ENCODE measurements around the gene PROK2.

PROK2 gene

GRCh38 chr3:71751602-71752001, 33.3 kb downstream of the PROK2 start:
- no peak for TF ChIP-seq CTCF (IDR thresholded peaks at IDR 0.05)
- TF ChIP-seq ZFX (IDR thresholded peaks at IDR 0.05; ENCODE audit: borderline replicate concordance), result no peak

GRCh38 chr3:71744738-71745137, 40.2 kb downstream of the PROK2 start:
- no peak for TF ChIP-seq CTCF (IDR thresholded peaks at IDR 0.05)
- no peak for TF ChIP-seq ZFX (IDR thresholded peaks at IDR 0.05; ENCODE audit: borderline replicate concordance)
- no peak overlapping the region for H3K27ac ChIP-seq

More at GRCh38 chr3:71751602-71752001, 33.3 kb downstream of the PROK2 start:
- no peak overlapping the region for H3K27ac ChIP-seq

GRCh38 chr3:71742621-71743020, 42.3 kb downstream of the PROK2 start:
- H3K27ac ChIP-seq, result no peak overlapping the region
- no peak for TF ChIP-seq CTCF (IDR thresholded peaks at IDR 0.05)
- no peak for TF ChIP-seq ZFX (IDR thresholded peaks at IDR 0.05; ENCODE audit: borderline replicate concordance)

- TF ChIP-seq CTCF (IDR thresholded peaks at IDR 0.05) (no peak), ZFX (IDR thresholded peaks at IDR 0.05; ENCODE audit: borderline replicate concordance) (no peak)
- H3K27ac ChIP-seq, result no peak overlapping the region
Measured at GRCh38 chr3:71734881-71735280, 50.1 kb downstream of the PROK2 start.

- TF ChIP-seq CTCF (IDR thresholded peaks at IDR 0.05) (no peak), ZFX (IDR thresholded peaks at IDR 0.05; ENCODE audit: borderline replicate concordance) (no peak)
- no peak overlapping the region for H3K27ac ChIP-seq
Measured at GRCh38 chr3:71733319-71733718, 51.6 kb downstream of the PROK2 start.

DNA sequence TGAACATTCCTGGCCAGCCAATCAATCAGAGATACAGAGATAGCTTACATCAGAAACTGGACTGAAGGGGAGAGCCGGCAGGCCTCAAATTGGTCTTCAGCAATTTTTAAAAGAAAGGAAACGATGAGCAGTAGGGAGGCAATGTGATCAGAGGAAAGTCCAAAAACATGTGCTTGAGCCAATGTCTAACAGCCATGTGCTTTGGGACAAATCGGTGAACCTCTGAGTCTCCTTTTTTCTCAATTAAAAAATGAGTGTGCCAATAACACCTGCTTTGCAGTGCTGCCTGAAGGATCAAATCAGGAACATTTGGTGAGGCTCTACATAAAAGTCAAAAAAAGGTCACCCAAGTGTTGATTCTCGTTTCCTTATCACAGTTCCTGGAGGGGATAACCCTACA, 52.3 kb downstream of the PROK2 start:
- TF ChIP-seq CTCF (IDR thresholded peaks at IDR 0.05) (no peak), ZFX (IDR thresholded peaks at IDR 0.05; ENCODE audit: borderline replicate concordance) (no peak)
- no peak overlapping the region for H3K27ac ChIP-seq

DNA sequence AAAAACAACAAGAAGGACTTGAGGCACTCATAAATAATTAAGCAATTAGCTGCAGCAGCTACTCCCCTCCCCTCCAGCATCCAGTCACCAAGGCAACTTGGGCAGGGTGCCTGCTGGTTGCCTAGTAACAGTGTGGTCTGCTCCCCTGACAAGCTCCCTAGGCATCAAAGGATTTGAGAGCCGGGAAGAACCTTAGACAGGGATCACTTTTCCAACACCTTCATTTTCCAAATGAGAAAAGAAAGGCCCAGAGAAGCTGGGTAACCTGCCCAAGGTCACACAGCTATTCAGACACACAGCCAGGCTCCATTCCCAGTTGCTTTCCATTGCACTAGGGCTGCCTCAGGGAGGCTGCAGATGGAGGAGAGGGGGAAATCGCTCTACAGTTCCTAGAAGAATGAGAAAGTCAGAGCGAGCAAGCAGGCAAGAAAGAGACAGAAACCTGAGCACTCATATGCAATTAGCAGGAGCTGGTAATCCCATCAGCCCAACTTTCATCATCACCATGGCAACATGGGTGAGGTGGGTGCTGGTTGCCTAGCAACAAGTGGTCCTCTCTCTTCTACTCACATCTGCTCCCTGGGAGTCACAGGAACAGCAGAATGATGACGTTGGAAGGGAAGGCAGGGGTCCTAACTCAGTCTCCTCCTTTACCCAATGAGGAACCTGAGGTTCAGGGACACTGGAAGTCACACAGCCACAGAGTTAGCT, 56.2 kb downstream of the PROK2 start:
- no peak overlapping the region for H3K27ac ChIP-seq
- TF ChIP-seq CTCF (IDR thresholded peaks at IDR 0.05) (no peak), ZFX (IDR thresholded peaks at IDR 0.05; ENCODE audit: borderline replicate concordance) (no peak)
